Measurements from ENCODE around the gene ECEL1. TPM values are rescaled to one million over a fixed set of nuclear protein-coding genes. Genes with fewer than 3 reads are reported as not detected.
"Not testable (repeated sequence)": the region's sequence is repeated elsewhere in the genome, so short reads cannot be mapped to it uniquely, and the experiment has no call there.

Gene ECEL1, protein sequence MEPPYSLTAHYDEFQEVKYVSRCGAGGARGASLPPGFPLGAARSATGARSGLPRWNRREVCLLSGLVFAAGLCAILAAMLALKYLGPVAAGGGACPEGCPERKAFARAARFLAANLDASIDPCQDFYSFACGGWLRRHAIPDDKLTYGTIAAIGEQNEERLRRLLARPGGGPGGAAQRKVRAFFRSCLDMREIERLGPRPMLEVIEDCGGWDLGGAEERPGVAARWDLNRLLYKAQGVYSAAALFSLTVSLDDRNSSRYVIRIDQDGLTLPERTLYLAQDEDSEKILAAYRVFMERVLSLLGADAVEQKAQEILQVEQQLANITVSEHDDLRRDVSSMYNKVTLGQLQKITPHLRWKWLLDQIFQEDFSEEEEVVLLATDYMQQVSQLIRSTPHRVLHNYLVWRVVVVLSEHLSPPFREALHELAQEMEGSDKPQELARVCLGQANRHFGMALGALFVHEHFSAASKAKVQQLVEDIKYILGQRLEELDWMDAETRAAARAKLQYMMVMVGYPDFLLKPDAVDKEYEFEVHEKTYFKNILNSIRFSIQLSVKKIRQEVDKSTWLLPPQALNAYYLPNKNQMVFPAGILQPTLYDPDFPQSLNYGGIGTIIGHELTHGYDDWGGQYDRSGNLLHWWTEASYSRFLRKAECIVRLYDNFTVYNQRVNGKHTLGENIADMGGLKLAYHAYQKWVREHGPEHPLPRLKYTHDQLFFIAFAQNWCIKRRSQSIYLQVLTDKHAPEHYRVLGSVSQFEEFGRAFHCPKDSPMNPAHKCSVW
- total RNA-seq, result not detected
- total RNA-seq, result 0 to 0.23 reads per million in 2 donors

- Mint-ChIP-seq H3K36me3 (ENCODE audit: low read depth) (peaks cover 6% of the 10 kb centered on the region), H3K4me3 (peak within 1 kb of the TSS; percentile 83), H3K27ac (no peak within 1 kb of the TSS), H3K4me1 (peaks cover 8% of the 10 kb centered on the region), H3K27me3 (peaks cover 62% of the 10 kb centered on the region)
- ATAC-seq, result no peak
- H3K9me3 ChIP-seq (ENCODE audit: control insufficient read depth, low read length, poor library complexity, severe bottlenecking), result no peaks in the 10 kb centered on the region
- peak in 1 of 3 donors; percentile 5 for DNase-seq
Measured at GRCh38 chr2:232487385-232488096, at the start of gene ECEL1. Gene ECEL1, minus strand, starts transcription at chr2:232487834. Its CDS starts 1,181 bp downstream, at chr2:232486653.

- ATAC-seq (no peak), DNase-seq (no peak)
- no peaks in the 10 kb centered on the region for H3K9me3 ChIP-seq (ENCODE audit: control insufficient read depth, low read length, poor library complexity, severe bottlenecking)
- Mint-ChIP-seq H3K36me3 (ENCODE audit: low read depth) (no peaks in the 10 kb centered on the region), H3K27ac (no peak overlapping the region), H3K4me3 (no peak overlapping the region), H3K4me1 (peaks cover 12% of the 10 kb centered on the region), H3K27me3 (peaks cover 39% of the 10 kb centered on the region)
Measured at GRCh38 chr2:232537079-232537478, 49.4 kb upstream of the ECEL1 start.

GRCh38 chr2:232535761-232536530 lies 48.3 kb upstream of the ECEL1 start:
- ATAC-seq, result no peak
- no peak for DNase-seq
- H3K4me3 Mint-ChIP-seq, result no peak overlapping the region
- no peaks in the 10 kb centered on the region for H3K36me3 Mint-ChIP-seq (ENCODE audit: low read depth)
- H3K27ac Mint-ChIP-seq, result no peak overlapping the region
- peaks cover 8% of the 10 kb centered on the region for H3K4me1 Mint-ChIP-seq
- no peaks in the 10 kb centered on the region for H3K9me3 ChIP-seq (ENCODE audit: control insufficient read depth, low read length, poor library complexity, severe bottlenecking)
- H3K27me3 Mint-ChIP-seq, result peaks cover 39% of the 10 kb centered on the region

- DNase-seq, result no peak
- no peak overlapping the region for H3K27ac Mint-ChIP-seq
- no peak overlapping the region for H3K4me3 Mint-ChIP-seq
- ATAC-seq, result no peak
- no peaks in the 10 kb centered on the region for H3K9me3 ChIP-seq (ENCODE audit: control insufficient read depth, low read length, poor library complexity, severe bottlenecking)
- peaks cover 48% of the 10 kb centered on the region for H3K27me3 Mint-ChIP-seq
- peaks cover 6% of the 10 kb centered on the region for H3K4me1 Mint-ChIP-seq
- no peaks in the 10 kb centered on the region for H3K36me3 Mint-ChIP-seq (ENCODE audit: low read depth)
Measured at GRCh38 chr2:232534940-232535651, 47.5 kb upstream of the ECEL1 start.

DNA sequence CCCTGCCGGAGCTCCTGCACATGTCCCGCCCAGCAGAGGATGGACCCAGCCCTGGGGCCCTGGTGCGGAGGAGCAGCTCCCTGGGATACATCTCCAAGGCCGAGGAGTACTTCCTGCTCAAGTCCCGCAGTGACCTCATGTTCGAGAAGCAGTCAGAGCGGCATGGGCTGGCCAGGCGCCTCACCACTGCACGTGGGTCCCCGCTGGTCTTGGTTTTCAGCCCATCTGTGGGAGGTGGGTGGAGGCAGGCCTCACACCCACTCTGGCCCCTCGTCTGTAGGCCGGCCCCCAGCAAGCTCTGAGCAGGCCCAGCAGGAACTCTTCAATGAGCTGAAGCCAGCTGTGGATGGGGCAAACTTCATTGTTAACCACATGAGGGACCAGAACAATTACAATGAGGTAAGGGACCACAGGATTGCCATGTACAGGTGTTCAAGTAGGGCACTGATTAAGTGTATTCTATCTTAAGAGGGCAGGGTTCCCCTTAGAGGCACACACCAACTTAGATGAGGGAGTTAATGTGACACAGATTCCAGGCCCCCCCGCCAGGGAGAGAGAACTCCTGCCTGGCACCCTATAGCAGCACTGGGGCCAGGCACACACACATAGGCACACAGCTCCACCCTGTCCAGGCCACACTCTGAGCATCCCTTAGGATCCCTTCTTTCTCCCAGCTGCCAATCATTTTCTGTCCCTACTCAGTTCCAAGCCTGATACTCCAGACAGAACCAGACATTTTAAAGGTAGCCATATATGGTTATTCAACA lies 46.5 kb upstream of the ECEL1 start:
- peaks cover 55% of the 10 kb centered on the region for H3K27me3 Mint-ChIP-seq
- H3K4me3 Mint-ChIP-seq, result no peak overlapping the region
- no peaks in the 10 kb centered on the region for H3K36me3 Mint-ChIP-seq (ENCODE audit: low read depth)
- DNase-seq (no peak), ATAC-seq (no peak)
- H3K27ac Mint-ChIP-seq, result no peak overlapping the region
- H3K9me3 ChIP-seq (ENCODE audit: control insufficient read depth, low read length, poor library complexity, severe bottlenecking), result no peaks in the 10 kb centered on the region
- peaks cover 5% of the 10 kb centered on the region for H3K4me1 Mint-ChIP-seq

DNA sequence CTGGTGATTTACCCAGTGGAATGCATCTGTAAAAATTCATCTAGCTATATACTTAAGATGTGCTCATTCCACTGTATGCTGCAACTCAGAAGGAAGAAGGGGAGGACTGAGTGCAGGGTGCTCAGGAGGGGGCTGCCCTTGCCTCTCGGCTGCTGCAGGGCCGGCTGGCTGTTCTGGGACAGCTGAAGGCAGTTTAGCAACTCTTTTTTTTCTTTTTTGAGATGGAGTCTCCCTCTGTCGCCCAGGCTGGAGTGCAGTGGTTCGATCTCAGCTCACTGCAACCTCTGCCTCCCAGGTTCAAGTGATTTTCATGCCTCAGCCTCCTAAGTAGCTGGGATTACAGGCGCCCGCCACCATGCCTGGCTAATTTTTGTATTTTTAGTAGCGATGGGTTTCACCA lies 45.2 kb upstream of the ECEL1 start:
- H3K4me3 Mint-ChIP-seq; H3K9me3 ChIP-seq (ENCODE audit: control insufficient read depth, low read length, poor library complexity, severe bottlenecking); DNase-seq; ATAC-seq; H3K36me3 Mint-ChIP-seq (ENCODE audit: low read depth); H3K4me1 Mint-ChIP-seq; H3K27ac Mint-ChIP-seq: not testable (repeated sequence)
- peaks cover 62% of the 10 kb centered on the region for H3K27me3 Mint-ChIP-seq

DNA sequence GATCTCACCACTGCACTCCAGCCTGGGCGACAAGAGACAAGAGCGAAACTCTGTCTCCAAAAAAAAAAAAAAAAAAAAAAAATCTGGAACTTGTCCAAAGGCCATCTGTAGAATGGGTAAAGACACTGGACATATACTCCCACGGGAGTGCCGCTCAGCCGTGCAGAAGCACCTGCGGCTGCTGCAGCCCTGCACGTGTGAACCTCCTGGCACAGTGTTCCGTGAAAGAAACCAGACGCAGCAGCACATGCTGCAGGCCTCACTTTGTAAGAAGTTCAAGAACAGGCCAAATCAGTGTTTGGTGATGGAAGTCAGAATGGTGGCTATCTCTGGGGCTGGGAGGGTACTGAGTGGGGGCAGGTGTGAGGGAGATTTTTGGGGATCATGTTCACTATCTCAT lies 44.8 kb upstream of the ECEL1 start:
- peaks cover 61% of the 10 kb centered on the region for H3K27me3 Mint-ChIP-seq
- DNase-seq (no peak), ATAC-seq (no peak)

GRCh38 chr2:232530626-232531260 lies 43.1 kb upstream of the ECEL1 start:
- no peaks in the 10 kb centered on the region for H3K9me3 ChIP-seq (ENCODE audit: control insufficient read depth, low read length, poor library complexity, severe bottlenecking)
- Mint-ChIP-seq H3K4me1 (peaks cover 8% of the 10 kb centered on the region), H3K27me3 (peaks cover 51% of the 10 kb centered on the region), H3K36me3 (ENCODE audit: low read depth) (peaks cover 5% of the 10 kb centered on the region), H3K27ac (peak overlapping the region; percentile 47), H3K4me3 (no peak overlapping the region)
- ATAC-seq (no peak), DNase-seq (no peak)

More for the DNA sequence above, 44.8 kb upstream of the ECEL1 start:
- peaks cover 5% of the 10 kb centered on the region for H3K36me3 Mint-ChIP-seq (ENCODE audit: low read depth)
- H3K9me3 ChIP-seq (ENCODE audit: control insufficient read depth, low read length, poor library complexity, severe bottlenecking), result no peaks in the 10 kb centered on the region
- H3K27ac Mint-ChIP-seq, result no peak overlapping the region
- peaks cover 8% of the 10 kb centered on the region for H3K4me1 Mint-ChIP-seq
- H3K4me3 Mint-ChIP-seq, result no peak overlapping the region

DNA sequence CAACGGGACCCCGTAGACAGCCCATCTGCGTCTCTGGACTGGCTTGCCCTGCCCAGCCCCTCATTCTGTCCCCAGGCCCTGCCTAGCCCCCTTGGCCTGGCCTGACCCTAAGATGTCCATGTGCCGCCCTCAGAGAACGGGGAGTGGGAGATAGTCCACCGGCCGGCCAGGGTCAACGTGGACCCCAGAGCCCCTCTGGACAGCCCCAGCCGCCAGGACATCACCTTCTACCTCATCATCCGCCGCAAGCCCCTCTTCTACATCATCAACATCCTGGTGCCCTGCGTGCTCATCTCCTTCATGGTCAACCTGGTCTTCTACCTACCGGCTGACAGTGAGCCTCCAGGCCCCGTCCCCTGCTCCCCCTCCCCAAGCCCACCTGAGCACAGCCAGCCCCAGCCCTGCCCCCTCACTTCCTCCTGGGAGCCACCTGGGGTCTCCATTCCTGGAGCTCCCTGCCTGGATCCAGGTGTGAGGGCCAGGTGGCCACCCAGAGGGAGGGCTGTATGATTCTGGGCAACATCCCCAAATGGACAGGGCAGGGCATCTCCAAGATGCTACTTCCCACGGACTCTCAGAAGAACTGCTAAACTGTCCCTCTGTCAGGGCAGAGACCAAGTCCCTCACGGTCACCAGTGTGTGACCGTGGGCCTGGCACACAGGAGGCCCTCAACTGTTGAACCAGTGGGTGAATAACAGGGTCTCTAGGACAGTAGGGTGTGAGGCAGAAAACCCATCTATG lies 42.3 kb upstream of the ECEL1 start:
- DNase-seq (no peak), ATAC-seq (no peak)
- H3K9me3 ChIP-seq (ENCODE audit: control insufficient read depth, low read length, poor library complexity, severe bottlenecking), result no peaks in the 10 kb centered on the region
- Mint-ChIP-seq H3K27ac (peak overlapping the region; percentile 80), H3K27me3 (peaks cover 50% of the 10 kb centered on the region), H3K36me3 (ENCODE audit: low read depth) (peaks cover 5% of the 10 kb centered on the region), H3K4me3 (peak overlapping the region; percentile 12), H3K4me1 (peaks cover 8% of the 10 kb centered on the region)

GRCh38 chr2:232528746-232529460 lies 41.3 kb upstream of the ECEL1 start:
- H3K4me1 Mint-ChIP-seq, result peaks cover 8% of the 10 kb centered on the region
- H3K9me3 ChIP-seq (ENCODE audit: control insufficient read depth, low read length, poor library complexity, severe bottlenecking), result no peaks in the 10 kb centered on the region
- DNase-seq (no peak), ATAC-seq (peak; percentile 51)
- H3K36me3 Mint-ChIP-seq (ENCODE audit: low read depth), result peaks cover 5% of the 10 kb centered on the region
- H3K27ac Mint-ChIP-seq, result peak overlapping the region; percentile 80
- H3K4me3 Mint-ChIP-seq, result peak overlapping the region; percentile 39
- peaks cover 51% of the 10 kb centered on the region for H3K27me3 Mint-ChIP-seq
